ENCODE data around the gene FOXK1.
A peak's percentile ranks its signal among the peaks of the same experiment; 100 is the strongest.

The FOXK1 gene

DNA sequence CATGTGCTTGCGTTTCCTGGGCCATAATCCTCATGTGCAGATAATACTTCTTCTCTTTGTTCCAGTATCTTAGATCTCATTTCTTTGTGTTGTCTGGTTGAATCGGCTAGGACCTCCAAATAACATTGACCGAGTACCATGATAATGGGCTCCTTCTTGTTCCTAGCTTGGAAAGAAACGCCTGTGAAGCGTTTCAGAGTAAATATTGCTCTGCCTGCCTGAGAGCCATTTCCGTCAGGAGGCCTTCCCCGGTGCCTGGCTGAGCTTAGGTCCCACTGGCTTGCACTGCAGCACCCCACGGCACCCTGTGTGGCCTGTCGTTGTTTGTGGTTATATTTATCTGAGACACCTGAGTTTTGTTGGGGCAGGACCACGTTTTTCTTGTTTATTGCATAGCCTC, 17.7 kb downstream of the FOXK1 start:
- Histone ChIP-seq H3K9ac (ENCODE audit: low read depth, low read length) (no peak overlapping the region), H3K4me1 (ENCODE audit: insufficient read depth, low read length) (peaks cover 3% of the 10 kb centered on the region; the same call in 1 of the 2 replicates), H3K36me3 (ENCODE audit: insufficient read depth, low read length) (no peaks in the 10 kb centered on the region), H3K9me3 (ENCODE audit: control insufficient read depth, insufficient read depth, low read length) (no peaks in the 10 kb centered on the region)

- peaks cover 3% of the 10 kb centered on the region; the same call in 1 of the 2 replicates for H3K4me1 ChIP-seq (ENCODE audit: insufficient read depth, low read length)
- no peaks in the 10 kb centered on the region for H3K36me3 ChIP-seq (ENCODE audit: insufficient read depth, low read length)
- H3K9ac ChIP-seq (ENCODE audit: low read depth, low read length): no peak overlapping the region
- H3K9me3 ChIP-seq (ENCODE audit: control insufficient read depth, insufficient read depth, low read length): no peaks in the 10 kb centered on the region
Observed at GRCh38 chr7:4700577-4701235, 18.6 kb downstream of the FOXK1 start.

- H3K36me3 ChIP-seq (ENCODE audit: insufficient read depth, low read length): no peaks in the 10 kb centered on the region
- H3K4me1 ChIP-seq (ENCODE audit: insufficient read depth, low read length): peaks cover 10% of the 10 kb centered on the region; the same call in 1 of the 2 replicates
- no peak overlapping the region for H3K9ac ChIP-seq (ENCODE audit: low read depth, low read length)
- H3K9me3 ChIP-seq (ENCODE audit: control insufficient read depth, insufficient read depth, low read length): no peaks in the 10 kb centered on the region
Observed at GRCh38 chr7:4702961-4703512, 20.9 kb downstream of the FOXK1 start.

DNA sequence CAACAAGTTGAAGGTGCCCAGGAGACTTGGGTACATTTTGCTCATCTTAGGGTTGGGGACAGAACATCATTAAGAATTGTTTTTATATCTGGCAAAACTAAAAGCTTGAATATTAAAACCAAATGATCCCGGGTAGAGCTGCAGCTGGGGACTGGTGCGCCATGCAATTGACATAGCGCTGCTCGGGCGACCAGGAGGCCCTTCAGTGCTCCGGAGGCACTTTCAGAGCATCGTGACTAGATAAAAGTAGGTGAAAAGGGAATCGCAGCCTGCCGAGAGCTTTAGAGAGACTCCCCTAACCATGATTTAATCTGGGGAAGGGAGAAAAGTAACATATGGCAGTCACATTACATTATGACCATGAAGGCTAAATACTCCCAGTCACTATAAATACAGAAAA, 21.4 kb downstream of the FOXK1 start:
- no peaks in the 10 kb centered on the region for H3K36me3 ChIP-seq (ENCODE audit: insufficient read depth, low read length)
- H3K4me1 ChIP-seq (ENCODE audit: insufficient read depth, low read length): peaks cover 10% of the 10 kb centered on the region; the same call in 1 of the 2 replicates
- H3K9ac ChIP-seq (ENCODE audit: low read depth, low read length): no peak overlapping the region
- H3K9me3 ChIP-seq (ENCODE audit: control insufficient read depth, insufficient read depth, low read length): no peaks in the 10 kb centered on the region

DNA sequence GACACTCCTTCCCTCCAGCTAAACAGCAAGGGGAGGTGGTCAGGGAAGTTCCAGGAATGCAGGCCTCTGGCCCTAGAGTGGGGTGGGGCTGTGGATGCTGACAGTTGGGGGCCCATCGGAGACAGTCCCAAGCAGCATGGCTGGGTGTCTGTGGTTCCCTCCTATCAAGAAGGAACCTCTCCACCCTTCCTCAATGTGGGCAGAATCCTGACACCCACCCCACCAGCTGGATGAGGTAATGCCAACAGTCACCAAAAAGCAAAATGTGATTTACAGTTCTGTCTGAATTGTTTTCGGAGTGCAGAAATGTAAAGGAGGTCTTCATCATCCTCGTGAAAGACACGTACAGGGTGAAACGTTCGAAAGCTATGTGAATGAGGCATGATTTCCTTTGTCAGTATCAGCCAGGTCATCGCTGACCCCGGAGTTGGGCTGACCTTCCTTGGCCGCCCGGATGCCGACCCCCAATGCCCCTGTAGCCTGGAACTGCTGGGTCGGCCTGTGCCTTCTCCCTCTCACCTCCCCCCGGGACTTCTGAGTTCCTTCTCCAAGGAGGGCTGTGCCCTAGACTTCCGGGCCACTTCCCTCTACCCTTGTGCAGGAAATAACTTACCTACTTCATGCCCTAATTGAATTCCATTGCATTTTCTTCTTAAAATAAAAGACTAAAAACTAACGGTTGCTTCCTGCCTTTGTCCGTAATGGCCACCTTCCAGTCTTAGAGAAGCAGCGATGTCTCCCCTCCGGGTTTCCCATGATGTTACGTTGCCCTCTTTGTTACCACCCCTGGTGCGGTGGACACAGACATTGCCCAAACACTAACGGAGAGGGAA, 24.5 kb downstream of the FOXK1 start:
- no peaks in the 10 kb centered on the region for H3K9me3 ChIP-seq (ENCODE audit: control insufficient read depth, insufficient read depth, low read length)
- peak overlapping the region; percentile 37; the same call in 1 of the 2 replicates for H3K9ac ChIP-seq (ENCODE audit: low read depth, low read length)
- peaks cover 9% of the 10 kb centered on the region; the same call in 1 of the 2 replicates for H3K4me1 ChIP-seq (ENCODE audit: insufficient read depth, low read length)
- no peaks in the 10 kb centered on the region for H3K36me3 ChIP-seq (ENCODE audit: insufficient read depth, low read length)

GRCh38 chr7:4707217-4707741, 25.2 kb downstream of the FOXK1 start:
- peaks cover 9% of the 10 kb centered on the region; the same call in 1 of the 2 replicates for H3K4me1 ChIP-seq (ENCODE audit: insufficient read depth, low read length)
- H3K9ac ChIP-seq (ENCODE audit: low read depth, low read length): peak overlapping the region; percentile 37; the same call in 1 of the 2 replicates
- no peaks in the 10 kb centered on the region for H3K36me3 ChIP-seq (ENCODE audit: insufficient read depth, low read length)
- H3K9me3 ChIP-seq (ENCODE audit: control insufficient read depth, insufficient read depth, low read length): no peaks in the 10 kb centered on the region

GRCh38 chr7:4707980-4708411, 25.9 kb downstream of the FOXK1 start:
- Histone ChIP-seq H3K4me1 (ENCODE audit: insufficient read depth, low read length) (peaks cover 9% of the 10 kb centered on the region; the same call in 1 of the 2 replicates), H3K36me3 (ENCODE audit: insufficient read depth, low read length) (no peaks in the 10 kb centered on the region), H3K9me3 (ENCODE audit: control insufficient read depth, insufficient read depth, low read length) (no peaks in the 10 kb centered on the region), H3K9ac (ENCODE audit: low read depth, low read length) (peak overlapping the region; percentile 37; the same call in 1 of the 2 replicates)

GRCh38 chr7:4709187-4709586, 27.1 kb downstream of the FOXK1 start:
- Histone ChIP-seq H3K36me3 (ENCODE audit: insufficient read depth, low read length) (no peaks in the 10 kb centered on the region), H3K9me3 (ENCODE audit: control insufficient read depth, insufficient read depth, low read length) (no peaks in the 10 kb centered on the region), H3K4me1 (ENCODE audit: insufficient read depth, low read length) (peaks cover 9% of the 10 kb centered on the region; the same call in 1 of the 2 replicates), H3K9ac (ENCODE audit: low read depth, low read length) (no peak overlapping the region)

- Histone ChIP-seq H3K4me1 (ENCODE audit: insufficient read depth, low read length) (peaks cover 7% of the 10 kb centered on the region; the same call in 1 of the 2 replicates), H3K36me3 (ENCODE audit: insufficient read depth, low read length) (no peaks in the 10 kb centered on the region), H3K9ac (ENCODE audit: low read depth, low read length) (no peak overlapping the region), H3K9me3 (ENCODE audit: control insufficient read depth, insufficient read depth, low read length) (no peaks in the 10 kb centered on the region)
Observed at GRCh38 chr7:4711093-4711492, 29.0 kb downstream of the FOXK1 start.

- no peak overlapping the region for H3K9ac ChIP-seq (ENCODE audit: low read depth, low read length)
- no peaks in the 10 kb centered on the region for H3K36me3 ChIP-seq (ENCODE audit: insufficient read depth, low read length)
- H3K4me1 ChIP-seq (ENCODE audit: insufficient read depth, low read length): peaks cover 3% of the 10 kb centered on the region; the same call in 1 of the 2 replicates
- H3K9me3 ChIP-seq (ENCODE audit: control insufficient read depth, insufficient read depth, low read length): no peaks in the 10 kb centered on the region
Observed at GRCh38 chr7:4711634-4712033, 29.5 kb downstream of the FOXK1 start.

- peaks cover 3% of the 10 kb centered on the region; the same call in 1 of the 2 replicates for H3K4me1 ChIP-seq (ENCODE audit: insufficient read depth, low read length)
- H3K9me3 ChIP-seq (ENCODE audit: control insufficient read depth, insufficient read depth, low read length): no peaks in the 10 kb centered on the region
- no peak overlapping the region for H3K9ac ChIP-seq (ENCODE audit: low read depth, low read length)
- no peaks in the 10 kb centered on the region for H3K36me3 ChIP-seq (ENCODE audit: insufficient read depth, low read length)
Observed at GRCh38 chr7:4712281-4713182, 30.4 kb downstream of the FOXK1 start.

DNA sequence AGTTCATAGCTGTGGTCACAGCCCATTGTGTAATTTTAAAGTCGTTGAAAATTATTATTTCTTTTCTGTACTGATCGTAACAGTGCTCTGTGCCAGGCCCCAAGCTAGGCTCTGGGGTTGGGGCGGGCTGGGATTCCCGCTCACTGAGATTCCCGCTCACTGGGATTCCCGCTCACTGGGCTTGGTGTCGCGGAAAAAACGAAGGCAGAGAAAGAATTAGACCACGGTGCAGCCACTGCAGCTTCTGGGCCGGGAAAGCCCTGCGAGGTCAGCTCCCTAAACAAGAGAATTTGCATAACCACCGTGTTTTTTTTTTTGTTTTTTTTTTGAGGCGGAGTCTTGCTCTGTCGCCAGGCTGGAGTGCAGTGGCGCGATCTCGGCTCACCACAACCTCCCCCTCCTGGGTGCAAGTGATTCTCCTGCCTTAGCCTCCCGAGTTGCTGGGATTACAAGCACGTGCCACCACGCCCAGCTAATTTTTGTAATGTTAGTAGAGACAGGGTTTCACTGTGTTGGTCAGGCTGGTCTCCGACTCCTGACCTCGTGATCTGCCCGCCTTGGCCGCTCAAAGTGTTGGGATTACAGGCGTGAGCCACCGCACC, 31.2 kb downstream of the FOXK1 start:
- Histone ChIP-seq H3K4me1 (ENCODE audit: insufficient read depth, low read length) (peaks cover 3% of the 10 kb centered on the region; the same call in 1 of the 2 replicates), H3K36me3 (ENCODE audit: insufficient read depth, low read length) (no peaks in the 10 kb centered on the region), H3K9ac (ENCODE audit: low read depth, low read length) (no peak overlapping the region), H3K9me3 (ENCODE audit: control insufficient read depth, insufficient read depth, low read length) (no peaks in the 10 kb centered on the region)

- Histone ChIP-seq H3K9me3 (ENCODE audit: control insufficient read depth, insufficient read depth, low read length) (no peaks in the 10 kb centered on the region), H3K4me1 (ENCODE audit: insufficient read depth, low read length) (no peaks in the 10 kb centered on the region; the same call in 1 of the 2 replicates), H3K9ac (ENCODE audit: low read depth, low read length) (no peak overlapping the region), H3K36me3 (ENCODE audit: insufficient read depth, low read length) (no peaks in the 10 kb centered on the region)
Observed at GRCh38 chr7:4714161-4714700, 32.1 kb downstream of the FOXK1 start.
